IPS-11a (cell line): ENCODE measurements around the gene NKD1.

Source experiments
- H3K4me3 ChIP-seq: one replicate; pipeline ENCODE4 v1.5.1; 2013; ENCODE audit warnings: low read depth, low read length, control low read depth

NKD1 gene

GRCh38 chr16:50597563-50598255 is 49.5 kb downstream of the NKD1 start:
- H3K4me3 ChIP-seq, result no peak overlapping the region

GRCh38 chr16:50598256-50598894 is 50.2 kb downstream of the NKD1 start:
- H3K4me3 ChIP-seq, result no peak overlapping the region

- H3K4me3 ChIP-seq, result no peak overlapping the region
Measured at GRCh38 chr16:50598936-50599361, 50.8 kb downstream of the NKD1 start.

GRCh38 chr16:50599494-50599893 is 51.3 kb downstream of the NKD1 start:
- H3K4me3 ChIP-seq, result no peak overlapping the region

- H3K4me3 ChIP-seq, result no peak overlapping the region
Measured at GRCh38 chr16:50600582-50601283, 52.5 kb downstream of the NKD1 start.

- no peak overlapping the region for H3K4me3 ChIP-seq
Measured at GRCh38 chr16:50601341-50601740, 53.1 kb downstream of the NKD1 start.

- no peak overlapping the region for H3K4me3 ChIP-seq
Measured at GRCh38 chr16:50602126-50602525, 53.9 kb downstream of the NKD1 start.

GRCh38 chr16:50602531-50603205 is 54.5 kb downstream of the NKD1 start:
- no peak overlapping the region for H3K4me3 ChIP-seq

- H3K4me3 ChIP-seq, result no peak overlapping the region
Measured at GRCh38 chr16:50603206-50604064, 55.2 kb downstream of the NKD1 start.

GRCh38 chr16:50604065-50604418 is 55.8 kb downstream of the NKD1 start:
- H3K4me3 ChIP-seq, result no peak overlapping the region

GRCh38 chr16:50604610-50605009 is 56.4 kb downstream of the NKD1 start:
- H3K4me3 ChIP-seq, result no peak overlapping the region

GRCh38 chr16:50605733-50606430 is 57.7 kb downstream of the NKD1 start:
- H3K4me3 ChIP-seq, result no peak overlapping the region

- H3K4me3 ChIP-seq, result no peak overlapping the region
Measured at GRCh38 chr16:50606431-50607050, 58.3 kb downstream of the NKD1 start.

GRCh38 chr16:50607051-50607431 is 58.8 kb downstream of the NKD1 start:
- H3K4me3 ChIP-seq, result no peak overlapping the region

- no peak overlapping the region for H3K4me3 ChIP-seq
Measured at GRCh38 chr16:50607447-50607846, 59.3 kb downstream of the NKD1 start.

GRCh38 chr16:50607970-50608557 is 59.9 kb downstream of the NKD1 start:
- no peak overlapping the region for H3K4me3 ChIP-seq

- H3K4me3 ChIP-seq, result no peak overlapping the region
Measured at GRCh38 chr16:50609049-50609448, 60.9 kb downstream of the NKD1 start.

- H3K4me3 ChIP-seq, result no peak overlapping the region
Measured at GRCh38 chr16:50609471-50609870, 61.3 kb downstream of the NKD1 start.
